Kidney capillary endothelial cell (primary cell): ENCODE results near the gene OSBPL10.
A peak's percentile ranks its signal among the peaks of the same experiment; 100 is the strongest.

Experiments used
- DNase-seq: peaks from one replicate; pipeline ENCODE4 v3.0.0-alpha.2; 2018; ENCODE audit warnings: low spot score

The OSBPL10 gene

GRCh38 chr3:31767920-31768319, 213.1 kb downstream of the OSBPL10 start:
- no peak for DNase-seq

- DNase-seq, result no peak
Observed at GRCh38 chr3:31766669-31767068, 214.4 kb downstream of the OSBPL10 start.

- DNase-seq, result no peak
Observed at GRCh38 chr3:31765871-31766270, 215.2 kb downstream of the OSBPL10 start.

GRCh38 chr3:31763731-31764130, 217.3 kb downstream of the OSBPL10 start:
- DNase-seq, result no peak

GRCh38 chr3:31762888-31763351, 218.1 kb downstream of the OSBPL10 start:
- DNase-seq, result no peak

- no peak for DNase-seq
Observed at GRCh38 chr3:31762097-31762764, 218.8 kb downstream of the OSBPL10 start.

- no peak for DNase-seq
Observed at GRCh38 chr3:31760654-31761053, 220.4 kb downstream of the OSBPL10 start.

GRCh38 chr3:31758322-31758965, 222.6 kb downstream of the OSBPL10 start:
- no peak for DNase-seq

- DNase-seq, result peak; percentile 46
Observed at GRCh38 chr3:31755926-31756658, 225.0 kb downstream of the OSBPL10 start.

GRCh38 chr3:31754575-31755278, 226.3 kb downstream of the OSBPL10 start:
- DNase-seq, result no peak

- no peak for DNase-seq
Observed at GRCh38 chr3:31753050-31753425, 228.0 kb downstream of the OSBPL10 start.

GRCh38 chr3:31752305-31753049, 228.6 kb downstream of the OSBPL10 start:
- no peak for DNase-seq

GRCh38 chr3:31750341-31750740, 230.7 kb downstream of the OSBPL10 start:
- no peak for DNase-seq

GRCh38 chr3:31748933-31749295, 232.1 kb downstream of the OSBPL10 start:
- no peak for DNase-seq

GRCh38 chr3:31748281-31748932, 232.7 kb downstream of the OSBPL10 start:
- DNase-seq, result no peak

GRCh38 chr3:31747785-31748184, 233.3 kb downstream of the OSBPL10 start:
- no peak for DNase-seq

- DNase-seq, result no peak
Observed at GRCh38 chr3:31744913-31745312, 236.1 kb downstream of the OSBPL10 start.

- no peak for DNase-seq
Observed at GRCh38 chr3:31743331-31744089, 237.6 kb downstream of the OSBPL10 start.

- DNase-seq, result no peak
Observed at GRCh38 chr3:31740397-31740796, 240.7 kb downstream of the OSBPL10 start.

GRCh38 chr3:31738412-31738811, 242.7 kb downstream of the OSBPL10 start:
- DNase-seq, result no peak

GRCh38 chr3:31735667-31736066, 245.4 kb downstream of the OSBPL10 start:
- no peak for DNase-seq
